HCT116 (cell line): Measurements from ENCODE around the gene GRIP1. TPM values are rescaled to one million over a fixed set of nuclear protein-coding genes. Genes with fewer than 3 reads are reported as not detected.

Experiments
- ATAC-seq: fragments of 200-7000 bp; cut with Tn5 transposase; 2 replicates; pipeline ENCODE4 v1.9.1; 2020; ENCODE audit warnings: mild to moderate bottlenecking, moderate library complexity
- BruUV-seq: library from RNA; stranded (reverse); fragments of 400-500 nt; replicated peaks from 2 replicates; lab custom pipeline; 2021; lab: Mats Ljungman, UMichigan
- CTCF ChIA-PET: fragments of 300-600 bp; sonication (Branson Sonifier 250); formaldehyde crosslinking; loops from one replicate; lab custom pipeline; 2021; ENCODE audit warnings: antibody characterized with exemption; lab: Charles Lee
- POLR2A ChIA-PET: fragments of 300-600, 350-600 bp; sonication (Branson Sonifier 250); formaldehyde crosslinking; loops from one replicate; lab custom pipeline; 2021; ENCODE audit warnings: antibody characterized with exemption; lab: Charles Lee
- RAD21 ChIA-PET, 2 experiments: fragments of 300-600 bp; sonication (Branson Sonifier 250); formaldehyde crosslinking; loops; one replicate each; lab custom pipeline; 2023; ENCODE audit warnings: low total read pairs in 2 of 2; ENCODE audit not compliant: uncharacterized antibody in 2 of 2, unreplicated experiment in 2 of 2, low non-redundant PET in 1 of 2; lab: Charles Lee
- DNase-seq: peaks from one replicate; pipeline ENCODE4 v3.0.0-alpha.2; 2010; ENCODE audit warnings: low read depth, low spot score
- H2AFZ ChIP-seq: fragments of 200-600 bp; shearing (Covaris generic), sonication (generic); 2 replicates; pipeline ENCODE4 v1.6.1; 2017; ENCODE audit warnings: low read depth, mixed run types, mixed read lengths, antibody characterized with exemption, low read length; ENCODE audit not compliant: poor library complexity, severe bottlenecking
- H3K27ac ChIP-seq: 2 replicates; pipeline ENCODE4 v1.5.1; 2012; ENCODE audit warnings: low read depth, low read length
- H3K27me3 ChIP-seq: fragments of 200-600 bp; sonication (generic); 2 replicates; pipeline ENCODE4 v1.6.1; 2016; ENCODE audit warnings: mixed run types, low read length, mixed read lengths; ENCODE audit not compliant: insufficient read depth
- H3K36me3 ChIP-seq, 2 experiments: fragments of 200-500 bp in 1 of 2; fragments of 200-600 bp in 1 of 2; sonication (Bioruptor generic) in 1 of 2; sonication (generic) in 1 of 2; 2 replicates each; pipeline versions ENCODE4 v1.5.1 to v1.6.1; 2014 to 2016; ENCODE audit warnings: low read length in 2 of 2, inconsistent platforms in 1 of 2, mixed read lengths in 1 of 2, mixed run types in 1 of 2; ENCODE audit not compliant: insufficient read depth in 2 of 2, control insufficient read depth in 1 of 2
- H3K4me1 ChIP-seq, 2 experiments: fragments of 200-600 bp in 1 of 2; sonication (generic) in 1 of 2; 2 replicates each; pipeline versions ENCODE4 v1.5.1 to v1.6.1; 2012 to 2017; ENCODE audit warnings: low read length in 2 of 2, inconsistent platforms in 1 of 2, mild to moderate bottlenecking in 1 of 2, mixed read lengths in 1 of 2, mixed run types in 1 of 2, moderate library complexity in 1 of 2; ENCODE audit not compliant: insufficient read depth in 2 of 2, control insufficient read depth in 1 of 2
- H3K4me2 ChIP-seq: fragments of 200-600 bp; sonication (generic); 2 replicates; pipeline ENCODE4 v1.6.1; 2017; ENCODE audit warnings: mixed run types, low read length, mixed read lengths
- H3K4me3 ChIP-seq, 2 experiments: fragments of 200-600 bp in 1 of 2; sonication (generic) in 1 of 2; replicated peaks in 1 of 2; 2 replicates each; pipeline ENCODE4 v1.5.1; 2011 to 2016; ENCODE audit warnings: low read length in 2 of 2, control low read depth in 1 of 2, low read depth in 1 of 2, mild to moderate bottlenecking in 1 of 2, mixed read lengths in 1 of 2, mixed run types in 1 of 2
- H3K79me2 ChIP-seq: fragments of 200-600 bp; sonication (generic); 2 replicates; pipeline ENCODE4 v1.6.1; 2017; ENCODE audit warnings: mild to moderate bottlenecking, mixed run types, low read length, moderate library complexity, mixed read lengths; ENCODE audit not compliant: insufficient read depth
- H3K9ac ChIP-seq: fragments of 200-600 bp; sonication (generic); 2 replicates; pipeline ENCODE4 v1.6.1; 2016; ENCODE audit warnings: low read length, mixed read lengths
- H3K9me2 ChIP-seq: fragments of 200-600 bp; sonication (generic), shearing (Covaris generic); 2 replicates; pipeline ENCODE4 v1.6.1; 2017; ENCODE audit warnings: mixed run types, mild to moderate bottlenecking, moderate library complexity; ENCODE audit not compliant: insufficient read depth
- H3K9me3 ChIP-seq, 2 experiments: fragments of 200-500 bp in 1 of 2; fragments of 200-600 bp in 1 of 2; sonication (Bioruptor generic) in 1 of 2; sonication (generic) in 1 of 2; 2 replicates each; pipeline ENCODE4 v1.6.1; 2014 to 2017; ENCODE audit warnings: low read length in 2 of 2, mixed read lengths in 2 of 2, inconsistent platforms in 1 of 2, low read depth in 1 of 2, mild to moderate bottlenecking in 1 of 2, mixed run types in 1 of 2, moderate library complexity in 1 of 2; ENCODE audit not compliant: control insufficient read depth in 1 of 2, insufficient read depth in 1 of 2
- H4K20me1 ChIP-seq: fragments of 200-600 bp; sonication (generic), shearing (Covaris generic); 2 replicates; pipeline ENCODE4 v1.6.1; 2017; ENCODE audit warnings: mixed run types, mild to moderate bottlenecking, moderate library complexity; ENCODE audit not compliant: insufficient read depth
- CBX3 ChIP-seq: IDR thresholded peaks from 2 replicates; pipeline ENCODE4 v1.6.1; 2012; ENCODE audit warnings: low read depth
- CTCF ChIP-seq, 3 experiments: fragments of 200-600 bp in 1 of 3; sonication (generic) in 1 of 3; IDR thresholded peaks in 2 of 3; conservative IDR thresholded peaks in 1 of 3; 2 replicates each; pipeline ENCODE4 v1.5.1; 2012 to 2017; ENCODE audit warnings: low read depth in 2 of 3, low read length in 2 of 3, antibody characterized with exemption in 1 of 3, borderline replicate concordance in 1 of 3, control low read depth in 1 of 3, mild to moderate bottlenecking in 1 of 3, mixed read lengths in 1 of 3, mixed run types in 1 of 3, moderate library complexity in 1 of 3; ENCODE audit not compliant: insufficient read depth in 1 of 3
- EGR1 ChIP-seq: IDR thresholded peaks from 2 replicates; pipeline ENCODE4 v1.6.1; 2012; ENCODE audit warnings: low read depth
- ELF1 ChIP-seq: IDR thresholded peaks from 2 replicates; pipeline ENCODE4 v1.6.1; 2012; ENCODE audit warnings: low read depth, borderline replicate concordance
- EZH2 ChIP-seq: fragments of 200-600 bp; sonication (generic); IDR thresholded peaks from 2 replicates; pipeline ENCODE4 v1.6.1; 2017; ENCODE audit warnings: antibody characterized with exemption, mixed run types
- EZH2phosphoT487 ChIP-seq: fragments of 200-600 bp; IDR thresholded peaks from 2 replicates; pipeline ENCODE4 v1.6.1; 2018; ENCODE audit warnings: antibody characterized with exemption, borderline replicate concordance
- JUND ChIP-seq: IDR thresholded peaks from 2 replicates; pipeline ENCODE4 v1.6.1; 2012
- POLR2AphosphoS5 ChIP-seq: IDR thresholded peaks from 2 replicates; pipeline ENCODE4 v1.6.1; 2011; ENCODE audit warnings: mild to moderate bottlenecking, low read depth, low read length, moderate library complexity
- SIN3A ChIP-seq: IDR thresholded peaks from 2 replicates; pipeline ENCODE4 v1.6.1; 2012; ENCODE audit warnings: low read depth
- TCF7L2 ChIP-seq: IDR thresholded peaks from 2 replicates; pipeline ENCODE4 v1.7.0; 2011; ENCODE audit warnings: borderline replicate concordance, inconsistent platforms; ENCODE audit not compliant: insufficient read depth, insufficient read length; ENCODE audit errors: extremely low read depth
- ZFX ChIP-seq: fragments of 450-650 bp; IDR thresholded peaks from 2 replicates; pipeline ENCODE4 v1.6.1; 2017
- intact Hi-C: fragments of 100-400 bp; cut with micrococcal nuclease; formaldehyde crosslinking; loops from 2 replicates; pipeline ENCODE4 v1.10.0; 2022
- total RNA-seq: library from RNA; stranded (reverse); gene quantifications from one replicate; pipeline ENCODE4 v1.2.1, GENCODE V29; 2021; ENCODE audit not compliant: unreplicated experiment
- TF ChIP-seq, protein P1 (sequence below): IDR thresholded peaks from 2 replicates; pipeline ENCODE4 v1.6.1; 2012; ENCODE audit warnings: low read depth
- TF ChIP-seq, protein P2 (sequence below): IDR thresholded peaks from 2 replicates; pipeline ENCODE4 v1.6.1; 2012
- TF ChIP-seq, protein P3 (sequence below): IDR thresholded peaks from 2 replicates; pipeline ENCODE4 v1.6.1; 2012

GRIP1 gene
- total RNA-seq, 1 experiment from 2014 or later, result not detected

DNA sequence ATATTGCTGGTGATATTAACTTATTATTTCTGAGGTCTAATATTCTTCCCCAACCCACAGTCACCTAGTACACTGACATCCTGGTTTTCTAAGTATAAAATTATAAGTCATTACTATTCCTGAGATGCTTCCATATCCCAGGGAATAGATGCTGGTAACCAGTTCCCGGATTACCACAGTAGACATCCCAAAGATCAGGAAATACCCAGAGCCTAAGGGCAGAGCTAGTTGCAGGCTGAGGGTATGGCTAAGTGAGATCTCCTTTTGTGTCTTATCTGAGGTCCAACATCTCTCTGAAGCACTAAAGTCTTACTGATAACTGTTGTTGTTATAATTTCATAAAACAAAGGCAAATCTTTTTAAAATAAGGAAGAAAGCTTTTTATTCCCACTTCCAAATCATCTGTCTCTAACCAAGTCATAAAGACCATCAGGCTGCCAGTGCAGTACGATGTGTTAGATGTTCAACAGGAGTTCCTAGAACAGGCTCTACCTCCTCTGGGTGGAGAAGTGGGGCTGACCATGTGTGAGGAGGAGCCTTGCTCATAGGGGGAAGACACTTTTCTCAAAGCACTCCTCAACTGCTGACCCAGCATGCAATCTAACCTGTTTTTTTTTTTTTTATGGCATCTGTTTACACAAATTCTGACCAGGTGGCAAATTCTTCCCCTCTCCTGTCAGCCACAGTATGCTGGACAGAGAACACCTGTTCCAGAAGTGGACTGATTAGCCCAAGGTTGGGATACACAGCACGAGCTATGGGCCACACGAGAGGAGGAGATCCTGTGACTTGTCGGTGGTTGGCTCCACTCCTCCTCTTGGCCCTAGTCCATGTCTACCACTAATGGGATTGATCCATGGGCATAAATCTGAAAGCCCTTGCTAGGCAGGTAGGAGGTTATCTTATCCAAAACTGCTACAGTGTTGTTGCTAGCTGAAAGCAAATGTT, 16.1 kb upstream of the GRIP1 start:
- ATAC-seq, result no peak
- Histone ChIP-seq H3K36me3 (no peaks in the 10 kb centered on the region), H3K4me2 (no peak overlapping the region), H3K79me2 (no peaks in the 10 kb centered on the region), H3K9ac (no peak overlapping the region), H3K27ac (no peak overlapping the region), H3K4me3 (no peak overlapping the region), H4K20me1 (no peaks in the 10 kb centered on the region), H3K27me3 (peaks cover 24% of the 10 kb centered on the region; the same call in 1 of the 2 replicates), H3K9me3 (no peaks in the 10 kb centered on the region), H2AFZ (no peak overlapping the region), H3K4me1 (no peaks in the 10 kb centered on the region), H3K9me2 (no peaks in the 10 kb centered on the region)
- RAD21 ChIA-PET, result interaction anchor here in 1 of 2 experiments (0.7 kb wide), 1 partner anchor 20 kb away, joined by 4 read pairs; no protein-coding TSS in a partner anchor
- CTCF ChIA-PET, result interaction anchor here (0.7 to 1.5 kb wide), 4 partner anchors 14 to 343 kb away, joined by 3 to 4 read pairs (median 4); no protein-coding TSS in a partner anchor
- TF ChIP-seq SIN3A (no peak), POLR2AphosphoS5 (no peak), CBX3 (no peak), TCF7L2 (no peak), EZH2 (no peak), CTCF (IDR thresholded peaks at IDR 0.05 in 2 of 3, conservative IDR thresholded peaks at IDR 0.05 in 1 of 3; ENCODE audit: borderline replicate concordance in 1 of 3, insufficient read depth in 1 of 3, low read depth in 2 of 3, low read length in 2 of 3) (no peak), EZH2phosphoT487 (no peak), ELF1 (no peak), EGR1 (no peak), JUND (no peak), ZFX (no peak)
- TF ChIP-seq, protein P1, sequence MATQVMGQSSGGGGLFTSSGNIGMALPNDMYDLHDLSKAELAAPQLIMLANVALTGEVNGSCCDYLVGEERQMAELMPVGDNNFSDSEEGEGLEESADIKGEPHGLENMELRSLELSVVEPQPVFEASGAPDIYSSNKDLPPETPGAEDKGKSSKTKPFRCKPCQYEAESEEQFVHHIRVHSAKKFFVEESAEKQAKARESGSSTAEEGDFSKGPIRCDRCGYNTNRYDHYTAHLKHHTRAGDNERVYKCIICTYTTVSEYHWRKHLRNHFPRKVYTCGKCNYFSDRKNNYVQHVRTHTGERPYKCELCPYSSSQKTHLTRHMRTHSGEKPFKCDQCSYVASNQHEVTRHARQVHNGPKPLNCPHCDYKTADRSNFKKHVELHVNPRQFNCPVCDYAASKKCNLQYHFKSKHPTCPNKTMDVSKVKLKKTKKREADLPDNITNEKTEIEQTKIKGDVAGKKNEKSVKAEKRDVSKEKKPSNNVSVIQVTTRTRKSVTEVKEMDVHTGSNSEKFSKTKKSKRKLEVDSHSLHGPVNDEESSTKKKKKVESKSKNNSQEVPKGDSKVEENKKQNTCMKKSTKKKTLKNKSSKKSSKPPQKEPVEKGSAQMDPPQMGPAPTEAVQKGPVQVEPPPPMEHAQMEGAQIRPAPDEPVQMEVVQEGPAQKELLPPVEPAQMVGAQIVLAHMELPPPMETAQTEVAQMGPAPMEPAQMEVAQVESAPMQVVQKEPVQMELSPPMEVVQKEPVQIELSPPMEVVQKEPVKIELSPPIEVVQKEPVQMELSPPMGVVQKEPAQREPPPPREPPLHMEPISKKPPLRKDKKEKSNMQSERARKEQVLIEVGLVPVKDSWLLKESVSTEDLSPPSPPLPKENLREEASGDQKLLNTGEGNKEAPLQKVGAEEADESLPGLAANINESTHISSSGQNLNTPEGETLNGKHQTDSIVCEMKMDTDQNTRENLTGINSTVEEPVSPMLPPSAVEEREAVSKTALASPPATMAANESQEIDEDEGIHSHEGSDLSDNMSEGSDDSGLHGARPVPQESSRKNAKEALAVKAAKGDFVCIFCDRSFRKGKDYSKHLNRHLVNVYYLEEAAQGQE, result no peak
- TF ChIP-seq, protein P2, sequence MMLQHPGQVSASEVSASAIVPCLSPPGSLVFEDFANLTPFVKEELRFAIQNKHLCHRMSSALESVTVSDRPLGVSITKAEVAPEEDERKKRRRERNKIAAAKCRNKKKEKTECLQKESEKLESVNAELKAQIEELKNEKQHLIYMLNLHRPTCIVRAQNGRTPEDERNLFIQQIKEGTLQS, result no peak
- TF ChIP-seq, protein P3, sequence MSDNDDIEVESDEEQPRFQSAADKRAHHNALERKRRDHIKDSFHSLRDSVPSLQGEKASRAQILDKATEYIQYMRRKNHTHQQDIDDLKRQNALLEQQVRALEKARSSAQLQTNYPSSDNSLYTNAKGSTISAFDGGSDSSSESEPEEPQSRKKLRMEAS, result no peak
- no TSS peak for BruUV-seq
- no peak for DNase-seq
- intact Hi-C loops, result loop anchor here (5.0 to 10.0 kb wide), 3 partner anchors 340 to 548 kb away; no protein-coding TSS in a partner anchor
- POLR2A ChIA-PET, result no interaction called here
